GM18867 (cell line): Measurements from ENCODE around the gene ANXA6.
A peak's percentile ranks its signal among the peaks of the same experiment; 100 is the strongest.

Source experiments
- ATAC-seq: cut with Tn5 transposase; IDR thresholded peaks from one replicate; pipeline ENCODE4 v1.9.1; 2021; ENCODE audit warnings: mild to moderate bottlenecking, moderate library complexity; ENCODE audit not compliant: unreplicated experiment

ANXA6 gene

GRCh38 chr5:151068433-151069197 lies 89.0 kb downstream of the ANXA6 start:
- ATAC-seq, result peak; percentile 65

- no peak for ATAC-seq
Measured at GRCh38 chr5:151067632-151068432, 89.7 kb downstream of the ANXA6 start.

GRCh38 chr5:151066920-151067319 lies 90.7 kb downstream of the ANXA6 start:
- ATAC-seq, result no peak

- ATAC-seq, result no peak
Measured at GRCh38 chr5:151065609-151066008, 92.0 kb downstream of the ANXA6 start.

- ATAC-seq, result no peak
Measured at GRCh38 chr5:151064916-151065499, 92.6 kb downstream of the ANXA6 start.

GRCh38 chr5:151063142-151063989 lies 94.2 kb downstream of the ANXA6 start:
- no peak for ATAC-seq

GRCh38 chr5:151062405-151063141 lies 95.0 kb downstream of the ANXA6 start:
- ATAC-seq, result no peak

- no peak for ATAC-seq
Measured at GRCh38 chr5:151060742-151061141, 96.8 kb downstream of the ANXA6 start.

GRCh38 chr5:151058891-151059489 lies 98.6 kb downstream of the ANXA6 start:
- ATAC-seq, result no peak

GRCh38 chr5:151058301-151058700 lies 99.3 kb downstream of the ANXA6 start:
- no peak for ATAC-seq

GRCh38 chr5:151056379-151057325 lies 100.9 kb downstream of the ANXA6 start:
- no peak for ATAC-seq

GRCh38 chr5:151055336-151055735 lies 102.2 kb downstream of the ANXA6 start:
- ATAC-seq, result no peak

- ATAC-seq, result no peak
Measured at GRCh38 chr5:151054709-151055108, 102.9 kb downstream of the ANXA6 start.

GRCh38 chr5:151053796-151054462 lies 103.7 kb downstream of the ANXA6 start:
- ATAC-seq, result no peak

- no peak for ATAC-seq
Measured at GRCh38 chr5:151052836-151053235, 104.7 kb downstream of the ANXA6 start.

GRCh38 chr5:151051931-151052608 lies 105.5 kb downstream of the ANXA6 start:
- no peak for ATAC-seq

GRCh38 chr5:151051066-151051930 lies 106.3 kb downstream of the ANXA6 start:
- ATAC-seq, result peak; percentile 71
